ENCODE results near the gene SUGP2. TPM values are rescaled to one million over a fixed set of nuclear protein-coding genes. Genes with fewer than 3 reads are reported as not detected.

SUGP2 gene
- total and polyA plus RNA-seq, 2 of the 13 experiments (the other 11 are each of a cell fraction or from before 2014, with no cell fraction given): 40.6 to 57.7 TPM

GRCh38 chr19:19063183-19064097 is 30.1 kb upstream of the SUGP2 start, which contains the start of gene SLC25A42 (continued):
- TF ChIP-seq DMTF1 (CRISPR knock-in tag; IDR thresholded peaks at IDR 0.05): no peak
- TF ChIP-seq TRIM24 (CRISPR knock-in tag; IDR thresholded peaks at IDR 0.05): no peak
- TF ChIP-seq ZNF660 (CRISPR knock-in tag; IDR thresholded peaks at IDR 0.05; ENCODE audit: borderline replicate concordance, low read depth): no peak
- TF ChIP-seq, protein P1, sequence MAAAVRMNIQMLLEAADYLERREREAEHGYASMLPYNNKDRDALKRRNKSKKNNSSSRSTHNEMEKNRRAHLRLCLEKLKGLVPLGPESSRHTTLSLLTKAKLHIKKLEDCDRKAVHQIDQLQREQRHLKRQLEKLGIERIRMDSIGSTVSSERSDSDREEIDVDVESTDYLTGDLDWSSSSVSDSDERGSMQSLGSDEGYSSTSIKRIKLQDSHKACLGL (CRISPR knock-in tag; IDR thresholded peaks at IDR 0.05): no peak
- TF ChIP-seq KLF13 (CRISPR knock-in tag; IDR thresholded peaks at IDR 0.05): no peak
- peak; percentile 96 for TF ChIP-seq NFYC (CRISPR knock-in tag; IDR thresholded peaks at IDR 0.05)
- no peak for TF ChIP-seq MBD4 (IDR thresholded peaks at IDR 0.05; ENCODE audit: borderline replicate concordance, low read length)
- TF ChIP-seq ZNF275 (CRISPR knock-in tag; IDR thresholded peaks at IDR 0.05; ENCODE audit: borderline replicate concordance): no peak
- TF ChIP-seq ZNF570 (CRISPR knock-in tag; IDR thresholded peaks at IDR 0.05; ENCODE audit: borderline replicate concordance): no peak
- no peak for TF ChIP-seq ZNF44 (CRISPR knock-in tag; IDR thresholded peaks at IDR 0.05)
- TF ChIP-seq ZC3H13 (CRISPR knock-in tag; IDR thresholded peaks at IDR 0.05): peak; percentile 68; the same call in 1 of the 2 replicates
- TF ChIP-seq, protein P2, sequence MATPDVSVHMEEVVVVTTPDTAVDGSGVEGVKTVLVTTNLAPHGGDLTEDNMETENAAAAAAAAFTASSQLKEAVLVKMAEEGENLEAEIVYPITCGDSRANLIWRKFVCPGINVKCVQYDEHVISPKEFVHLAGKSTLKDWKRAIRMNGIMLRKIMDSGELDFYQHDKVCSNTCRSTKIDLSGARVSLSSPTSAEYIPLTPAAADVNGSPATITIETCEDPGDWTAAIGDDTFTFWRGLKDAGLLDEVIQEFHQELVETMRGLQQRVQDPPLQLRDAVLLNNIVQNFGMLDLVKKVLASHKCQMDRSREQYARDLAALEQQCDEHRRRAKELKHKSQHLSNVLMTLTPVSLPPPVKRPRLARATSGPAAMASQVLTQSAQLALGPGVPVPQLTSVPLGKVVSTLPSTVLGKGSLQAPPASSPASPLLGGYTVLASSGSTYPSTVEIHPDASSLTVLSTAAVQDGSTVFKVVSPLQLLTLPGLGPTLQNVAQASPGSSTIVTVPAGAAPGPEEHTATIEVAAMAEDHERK (CRISPR knock-in tag; IDR thresholded peaks at IDR 0.05; ENCODE audit: low read depth): peak; percentile 19; the same call in 1 of the 2 replicates
- 0 out of 2 replicates have a peak, but pooled peaks have one; percentile 48 for TF ChIP-seq ZNF790 (CRISPR knock-in tag; IDR thresholded peaks at IDR 0.05; ENCODE audit: borderline replicate concordance)
- no peak for TF ChIP-seq HCFC1 (IDR thresholded peaks at IDR 0.05; ENCODE audit: low read depth, low read length)
- TF ChIP-seq TAF15 (IDR thresholded peaks at IDR 0.05; ENCODE audit: low read depth, low read length, poor library complexity, severe bottlenecking): no peak
- no peak for TF ChIP-seq ZNF615 (CRISPR knock-in tag; IDR thresholded peaks at IDR 0.05; ENCODE audit: borderline replicate concordance)
- TF ChIP-seq IRX3 (CRISPR knock-in tag; IDR thresholded peaks at IDR 0.05; ENCODE audit: borderline replicate concordance, low read depth): no peak; the same call in 1 of the 2 replicates
- peak; percentile 66 for TF ChIP-seq ZNF883 (CRISPR knock-in tag; IDR thresholded peaks at IDR 0.05; ENCODE audit: not compliant biosample characterization)
- no peak for TF ChIP-seq MED8 (CRISPR knock-in tag; IDR thresholded peaks at IDR 0.05; ENCODE audit: insufficient replicate concordance)
- peak; percentile 83; the same call in 1 of the 2 replicates for TF ChIP-seq ZNF709 (CRISPR knock-in tag; IDR thresholded peaks at IDR 0.05)
- no peak for TF ChIP-seq ZNF3 (CRISPR knock-in tag; IDR thresholded peaks at IDR 0.05)
- TF ChIP-seq SATB2 (CRISPR knock-in tag; IDR thresholded peaks at IDR 0.05): no peak
- no peak for TF ChIP-seq ZNF367 (CRISPR knock-in tag; IDR thresholded peaks at IDR 0.05; ENCODE audit: borderline replicate concordance)
- TF ChIP-seq ZNF740 (CRISPR knock-in tag; IDR thresholded peaks at IDR 0.05): no peak
